NCI-H2196 (cell line): ENCODE results near the gene ROPN1B.
"Not testable (repeated sequence)": the region's sequence is repeated elsewhere in the genome, so short reads cannot be mapped to it uniquely, and the experiment has no call there.

Experiments
- DNase-seq: peaks from one replicate; lab custom pipeline; 2025; ENCODE audit not compliant: unreplicated experiment; lab: John Stamatoyannopoulos, UW

ROPN1B gene

GRCh38 chr3:125957674-125958510 is 11.1 kb upstream of the ROPN1B start:
- no peak for DNase-seq

GRCh38 chr3:125958511-125959316 is 10.3 kb upstream of the ROPN1B start:
- DNase-seq = no peak

GRCh38 chr3:125959317-125960065 is 9.5 kb upstream of the ROPN1B start:
- DNase-seq = no peak

- DNase-seq = no peak
Measured at GRCh38 chr3:125960066-125960424, 8.9 kb upstream of the ROPN1B start.

- DNase-seq = no peak
Measured at GRCh38 chr3:125960456-125961288, 8.3 kb upstream of the ROPN1B start.

GRCh38 chr3:125961289-125961589 is 7.7 kb upstream of the ROPN1B start:
- no peak for DNase-seq

- not testable (repeated sequence) for DNase-seq
Measured at GRCh38 chr3:125963834-125964233, 5.1 kb upstream of the ROPN1B start.

GRCh38 chr3:125965505-125965904 is 3.5 kb upstream of the ROPN1B start:
- no peak for DNase-seq

- peak; percentile 65 for DNase-seq
Measured at GRCh38 chr3:125967156-125967555, 1.8 kb upstream of the ROPN1B start.

GRCh38 chr3:125968121-125968520 is 857 bp upstream of the ROPN1B start:
- DNase-seq = not testable (repeated sequence)

GRCh38 chr3:125971997-125972944 is 3.3 kb downstream of the ROPN1B start:
- peak; percentile 51 for DNase-seq

- DNase-seq = not testable (repeated sequence)
Measured at GRCh38 chr3:125975245-125976002, 6.4 kb downstream of the ROPN1B start.

GRCh38 chr3:125976003-125976390 is 7.0 kb downstream of the ROPN1B start:
- DNase-seq = not testable (repeated sequence)

- DNase-seq = not testable (repeated sequence)
Measured at GRCh38 chr3:125977104-125977503, 8.1 kb downstream of the ROPN1B start.

- DNase-seq = not testable (repeated sequence)
Measured at GRCh38 chr3:125984951-125985350, 16.0 kb downstream of the ROPN1B start.

GRCh38 chr3:125990253-125990970 is 21.4 kb downstream of the ROPN1B start:
- peak; percentile 71 for DNase-seq

GRCh38 chr3:125996751-125997150 is 27.8 kb downstream of the ROPN1B start:
- DNase-seq = not testable (repeated sequence)

GRCh38 chr3:126002189-126002588 is 33.2 kb downstream of the ROPN1B start:
- DNase-seq = no peak
